HepG2 (cell line): ENCODE results near the gene MTUS2. TPM values are rescaled to one million over a fixed set of nuclear protein-coding genes. Genes with fewer than 3 reads are reported as not detected.

ENCODE experiments used
- ATAC-seq: fragments of 200-7000 bp; cut with Tn5 transposase; 3 replicates; pipeline ENCODE4 v1.9.1; 2020; ENCODE audit warnings: mild to moderate bottlenecking, moderate library complexity
- BruUV-seq: library from RNA; stranded (reverse); fragments of 400-500 nt; replicated peaks from 2 replicates; lab custom pipeline; 2021; lab: Mats Ljungman, UMichigan
- CTCF ChIA-PET: fragments of 300-600 bp; formaldehyde crosslinking; extraction: SDS; loops from one replicate; lab custom pipeline; 2021; ENCODE audit warnings: low total read pairs, inconsistent platforms, low intra/inter-chr PET ratio; lab: Yijun Ruan, JAX
- POLR2A ChIA-PET: fragments of 350-600 bp; sonication (Branson Sonifier 250); formaldehyde crosslinking; loops from one replicate; lab custom pipeline; 2020; ENCODE audit warnings: antibody characterized with exemption, inconsistent platforms; lab: Yijun Ruan, JAX
- DNase-seq: peaks from one replicate; pipeline ENCODE4 v3.0.0-alpha.2; 2015; ENCODE audit warnings: low spot score
- FAIRE-seq: peaks from 3 replicates; lab custom pipeline; 2011; peaks lifted over from hg19 to GRCh38; lab: Jason Lieb, UNC
- H2AFZ ChIP-seq: one replicate; pipeline ENCODE4 v1.6.1; 2011; ENCODE audit warnings: low read length, inconsistent platforms
- H3K27ac ChIP-seq: fragments of 300-600 bp; 3 replicates; pipeline ENCODE4 v1.8.0; 2011; ENCODE audit warnings: mixed run types, mild to moderate bottlenecking, mixed read lengths, low read length, inconsistent platforms; ENCODE audit not compliant: insufficient read depth; ENCODE audit errors: extremely low read length
- H3K27me3 ChIP-seq, 2 experiments: fragments of 200-600 bp in 1 of 2; 2 replicates in 1 of 2; 3 replicates in 1 of 2; pipeline versions ENCODE4 v1.6.0 to v1.8.0; 2011; ENCODE audit warnings: low read length in 2 of 2, mild to moderate bottlenecking in 2 of 2, moderate library complexity in 2 of 2, inconsistent platforms in 1 of 2; ENCODE audit not compliant: insufficient read depth in 2 of 2, control insufficient read depth in 1 of 2
- H3K36me3 ChIP-seq, 2 experiments: fragments of 200-600 bp in 1 of 2; replicated peaks in 1 of 2; 2 replicates in 1 of 2; 3 replicates in 1 of 2; pipeline versions ENCODE4 v1.5.1 to v1.8.0; 2011; ENCODE audit warnings: low read length in 2 of 2, inconsistent platforms in 1 of 2; ENCODE audit not compliant: insufficient read depth in 2 of 2, control insufficient read depth in 1 of 2
- H3K4me1 ChIP-seq: 2 replicates; pipeline ENCODE4 v1.5.1; 2012; ENCODE audit warnings: low read length, inconsistent platforms; ENCODE audit not compliant: insufficient read depth
- H3K4me2 ChIP-seq: 2 replicates; pipeline ENCODE4 v1.6.0; 2011; ENCODE audit warnings: low read depth, low read length, inconsistent platforms
- H3K4me3 ChIP-seq, 3 experiments: fragments of 200-600 bp in 1 of 3; sonication (generic), shearing (Covaris generic) in 1 of 3; replicated peaks in 1 of 3; 2 replicates each; pipeline ENCODE4 v1.5.1; 2011 to 2016; ENCODE audit warnings: low read length in 3 of 3, inconsistent platforms in 2 of 3, low read depth in 2 of 3, mild to moderate bottlenecking in 2 of 3, control low read depth in 1 of 3, mixed read lengths in 1 of 3; ENCODE audit not compliant: insufficient read depth in 1 of 3
- H3K79me2 ChIP-seq: one replicate; pipeline ENCODE4 v1.6.1; 2011; ENCODE audit warnings: low read length, inconsistent platforms; ENCODE audit not compliant: insufficient read depth
- H3K9ac ChIP-seq: 2 replicates; pipeline ENCODE4 v1.6.0; 2011; ENCODE audit warnings: mild to moderate bottlenecking, low read depth, low read length, inconsistent platforms; ENCODE audit not compliant: insufficient read depth
- H3K9me3 ChIP-seq: 2 replicates; pipeline ENCODE4 v1.5.1; 2012; ENCODE audit warnings: mild to moderate bottlenecking, low read length
- H4K20me1 ChIP-seq: 2 replicates; pipeline ENCODE4 v1.6.0; 2011; ENCODE audit warnings: inconsistent platforms, mild to moderate bottlenecking, low read length, moderate library complexity; ENCODE audit not compliant: insufficient read depth
- ARID4A ChIP-seq: sonication (generic); formaldehyde crosslinking; IDR thresholded peaks from 2 replicates; pipeline ENCODE4 v1.5.0; 2020; ENCODE audit warnings: mild to moderate bottlenecking, missing genetic modification reagents, borderline replicate concordance
- FOXK2 ChIP-seq: fragments of 450-650 bp; IDR thresholded peaks from 2 replicates; pipeline ENCODE4 v1.6.1; 2016
- HMGXB4 ChIP-seq, 2 experiments: sonication (generic) in 1 of 2; formaldehyde crosslinking in 1 of 2; IDR thresholded peaks; 2 replicates each; pipeline versions ENCODE4 v1.4.0 to v1.6.1; 2018 to 2020; ENCODE audit warnings: missing genetic modification reagents in 2 of 2, borderline replicate concordance in 1 of 2, low read depth in 1 of 2, mild to moderate bottlenecking in 1 of 2, missing biosample characterization in 1 of 2
- HNF4A ChIP-seq: sonication (generic); formaldehyde crosslinking; IDR thresholded peaks from 2 replicates; pipeline ENCODE4 v1.4.0; 2020; ENCODE audit warnings: missing genetic modification reagents
- MAFF ChIP-seq: IDR thresholded peaks from 2 replicates; pipeline ENCODE4 v1.6.1; 2011; ENCODE audit warnings: low read depth, low read length, improper control_type of control experiment
- MXD3 ChIP-seq: IDR thresholded peaks from 2 replicates; pipeline ENCODE4 v1.6.1; 2016; ENCODE audit warnings: mild to moderate bottlenecking, missing biosample characterization, missing genetic modification reagents
- NR2C2 ChIP-seq: sonication (generic); formaldehyde crosslinking; IDR thresholded peaks from 2 replicates; pipeline ENCODE4 v1.4.0; 2020; ENCODE audit warnings: missing genetic modification reagents, mild to moderate bottlenecking, moderate library complexity, borderline replicate concordance
- NR2F2 ChIP-seq: IDR thresholded peaks from 2 replicates; pipeline ENCODE4 v1.6.1; 2012; ENCODE audit warnings: low read depth, inconsistent platforms, borderline replicate concordance
- NR2F6 ChIP-seq, 2 experiments: IDR thresholded peaks; 2 replicates each; pipeline ENCODE4 v1.6.1; 2016; ENCODE audit warnings: antibody characterized with exemption in 1 of 2, mild to moderate bottlenecking in 1 of 2
- PHF20 ChIP-seq: sonication (generic); formaldehyde crosslinking; IDR thresholded peaks from 2 replicates; pipeline ENCODE4 v1.5.0; 2020; ENCODE audit warnings: mild to moderate bottlenecking, missing genetic modification reagents
- SP5 ChIP-seq: IDR thresholded peaks from 2 replicates; pipeline ENCODE4 v1.6.1; 2016; ENCODE audit warnings: low read depth, borderline replicate concordance
- TARDBP ChIP-seq: sonication (generic); formaldehyde crosslinking; IDR thresholded peaks from 2 replicates; pipeline ENCODE4 v1.8.0; 2022; ENCODE audit warnings: mild to moderate bottlenecking, missing genetic modification reagents
- TCF7L2 ChIP-seq: IDR thresholded peaks from 2 replicates; pipeline ENCODE4 v1.6.1; 2011; ENCODE audit warnings: mild to moderate bottlenecking, low read depth, low read length, moderate library complexity
- THYN1 ChIP-seq: sonication (generic); formaldehyde crosslinking; IDR thresholded peaks from 2 replicates; pipeline ENCODE4 v1.8.1; 2023; ENCODE audit warnings: low read depth, mild to moderate bottlenecking, moderate library complexity, missing genetic modification reagents, borderline replicate concordance
- ZNF484 ChIP-seq: sonication (generic); formaldehyde crosslinking; IDR thresholded peaks from 2 replicates; pipeline ENCODE4 v1.5.1; 2020; ENCODE audit warnings: mild to moderate bottlenecking, low read depth, missing genetic modification reagents, borderline replicate concordance
- ZNF496 ChIP-seq: sonication (generic); formaldehyde crosslinking; IDR thresholded peaks from 2 replicates; pipeline ENCODE4 v1.8.1; 2023; ENCODE audit warnings: mild to moderate bottlenecking, moderate library complexity, missing genetic modification reagents; ENCODE audit not compliant: insufficient replicate concordance
- ZNF567 ChIP-seq: sonication (generic); formaldehyde crosslinking; IDR thresholded peaks from 2 replicates; pipeline ENCODE4 v1.8.1; 2023; ENCODE audit warnings: mild to moderate bottlenecking, missing genetic modification reagents, borderline replicate concordance
- ZNF607 ChIP-seq: sonication (generic); formaldehyde crosslinking; IDR thresholded peaks from 2 replicates; pipeline ENCODE4 v1.5.1; 2020; ENCODE audit warnings: missing genetic modification reagents, mild to moderate bottlenecking, borderline replicate concordance
- ZNF616 ChIP-seq: sonication (generic); formaldehyde crosslinking; IDR thresholded peaks from 2 replicates; pipeline ENCODE4 v1.5.0; 2020; ENCODE audit warnings: low read depth, mild to moderate bottlenecking, missing genetic modification reagents
- ZNF747 ChIP-seq: sonication (generic); formaldehyde crosslinking; IDR thresholded peaks from 2 replicates; pipeline ENCODE4 v1.8.1; 2023; ENCODE audit warnings: missing genetic modification reagents, mild to moderate bottlenecking, borderline replicate concordance
- in situ Hi-C: cut with HindIII; loops from 2 replicates; pipeline ENCODE4 v1.10.0; 2017; ENCODE audit warnings: low pct_unique_long_range_greater_than_20kb; ENCODE audit not compliant: extremely low pct_ligation_motif_present
- intact Hi-C: fragments of 100-400 bp; cut with micrococcal nuclease; formaldehyde crosslinking; loops from one replicate; pipeline ENCODE4 v1.10.0; 2022; ENCODE audit not compliant: unreplicated experiment
- polyA plus RNA-seq, 8 experiments: library from polyadenylated mRNA; depleted of rRNA in 3 of 8; stranded (reverse) in 7 of 8; unstranded in 1 of 8; fragments of >200 nt; fragmentation: Illumina TruSeq in 4 of 8; extraction: Trizol in 4 of 8; gene quantifications; 2 replicates each; pipeline versions ENCODE4 v1.2.1 to v1.2.3, GENCODE V29; 2011 to 2016; ENCODE audit warnings: low read depth in 4 of 8, missing spikeins in 1 of 8, mixed read lengths in 1 of 8; ENCODE audit not compliant: insufficient read depth in 1 of 8
- total RNA-seq, 5 experiments: library from RNA; depleted of rRNA; stranded (reverse); fragments of >200 nt; fragmentation: Illumina TruSeq; extraction: Trizol; gene quantifications; 2 replicates each; pipeline ENCODE4 v1.2.3, GENCODE V29; 2016; ENCODE audit warnings: low read depth in 1 of 5

MTUS2 gene
- total and polyA plus RNA-seq, 2 of the 13 experiments (the other 11 are each of a cell fraction or from before 2014, with no cell fraction given), result not detected

- in situ Hi-C loops, result no loop called here
- POLR2A ChIA-PET, result no interaction called here
- ATAC-seq, result no peak
These were observed 156.5 kb downstream of the MTUS2 start for GRCh38 chr13:28976636-28977035.

More at GRCh38 chr13:28976636-28977035, 156.5 kb downstream of the MTUS2 start:
- intact Hi-C loops, result no loop called here
- Histone ChIP-seq H3K27ac (no peak overlapping the region), H3K27me3 (no peaks in the 10 kb centered on the region), H3K36me3 (no peaks in the 10 kb centered on the region), H3K4me2 (no peak overlapping the region), H3K9ac (no peak overlapping the region), H4K20me1 (no peaks in the 10 kb centered on the region), H3K9me3 (no peaks in the 10 kb centered on the region), H3K79me2 (no peaks in the 10 kb centered on the region), H2AFZ (no peak overlapping the region), H3K4me3 (no peak overlapping the region), H3K4me1 (no peaks in the 10 kb centered on the region)
- DNase-seq (no peak), FAIRE-seq (no peak)
- CTCF ChIA-PET, result no interaction called here
- no TSS peak for BruUV-seq
- TF ChIP-seq MAFF, result no peak
- TF ChIP-seq ZNF496 (CRISPR knock-in tag), result no peak
- no peak for TF ChIP-seq HNF4A (CRISPR knock-in tag)
- TF ChIP-seq MXD3 (CRISPR knock-in tag), result no peak
- TF ChIP-seq NR2C2, result no peak
- TF ChIP-seq ZNF747 (CRISPR knock-in tag), result no peak
- TF ChIP-seq TARDBP (CRISPR knock-in tag), result no peak
- no peak for TF ChIP-seq ZNF484 (CRISPR knock-in tag)
- TF ChIP-seq ARID4A, result no peak
- no peak for TF ChIP-seq NR2F2
- TF ChIP-seq ZNF616 (CRISPR knock-in tag), result no peak
- TF ChIP-seq HMGXB4 (CRISPR knock-in tag; IDR thresholded peaks at IDR 0.05; ENCODE audit: borderline replicate concordance in 1 of 2, low read depth in 1 of 2), result no peak
- TF ChIP-seq ZNF607 (CRISPR knock-in tag), result no peak
- no peak for TF ChIP-seq THYN1 (CRISPR knock-in tag)
- TF ChIP-seq TCF7L2, result no peak
- no peak for TF ChIP-seq FOXK2
- no peak for TF ChIP-seq SP5
- no peak for TF ChIP-seq NR2F6 (IDR thresholded peaks at IDR 0.05)
- no peak for TF ChIP-seq NR2F6 (CRISPR knock-in tag; IDR thresholded peaks at IDR 0.05)
- TF ChIP-seq ZNF567, result no peak
- no peak for TF ChIP-seq PHF20 (CRISPR knock-in tag)
